Stimulated activated CD4-positive, alpha-beta T cell treated with anti-CD3 and anti-CD28 coated beads, TNF-alpha, amount 100 ng/mL, for 48 hours (primary cell): ENCODE measurements around the gene TP53BP1.
A peak's percentile ranks its signal among the peaks of the same experiment; 100 is the strongest.
"Not testable (repeated sequence)": the region's sequence is repeated elsewhere in the genome, so short reads cannot be mapped to it uniquely, and the experiment has no call there.

Experiments
- DNase-seq, 3 donors: peaks; one replicate each; pipeline ENCODE4 v3.0.0-alpha.2; 2020; ENCODE audit warnings: low read depth in 3 of 3

The TP53BP1 gene

GRCh38 chr15:43492673-43493601 is at the start of gene TP53BP1:
TSS of gene TP53BP1 (minus strand) at chr15:43493156. CDS start at chr15:43493043, 113 bp downstream.
- peak; percentile 88 to 94 (median 93) for DNase-seq

GRCh38 chr15:43541785-43542184 is 48.8 kb upstream of the TP53BP1 start:
- DNase-seq: no peak

- no peak for DNase-seq
Measured at GRCh38 chr15:43538091-43538490, 45.1 kb upstream of the TP53BP1 start.

GRCh38 chr15:43534897-43535296 is 41.9 kb upstream of the TP53BP1 start:
- DNase-seq: no peak

- not testable (repeated sequence) for DNase-seq
Measured at GRCh38 chr15:43532826-43533225, 39.9 kb upstream of the TP53BP1 start.

- DNase-seq: no peak
Measured at GRCh38 chr15:43531018-43531670, 38.2 kb upstream of the TP53BP1 start.

- DNase-seq: no peak
Measured at GRCh38 chr15:43529587-43530345, 36.8 kb upstream of the TP53BP1 start.

GRCh38 chr15:43529141-43529540 is 36.2 kb upstream of the TP53BP1 start:
- no peak for DNase-seq

GRCh38 chr15:43528542-43529007 is 35.6 kb upstream of the TP53BP1 start:
- no peak for DNase-seq

- no peak for DNase-seq
Measured at GRCh38 chr15:43527802-43528541, 35.0 kb upstream of the TP53BP1 start.

- DNase-seq: no peak
Measured at GRCh38 chr15:43527016-43527801, 34.3 kb upstream of the TP53BP1 start.

- DNase-seq: no peak
Measured at GRCh38 chr15:43526261-43526930, 33.4 kb upstream of the TP53BP1 start.

GRCh38 chr15:43525131-43525530 is 32.2 kb upstream of the TP53BP1 start:
- DNase-seq: no peak

GRCh38 chr15:43524254-43524845 is 31.4 kb upstream of the TP53BP1 start:
- no peak for DNase-seq

- DNase-seq: no peak
Measured at GRCh38 chr15:43523646-43524045, 30.7 kb upstream of the TP53BP1 start.

- no peak for DNase-seq
Measured at GRCh38 chr15:43522247-43522646, 29.3 kb upstream of the TP53BP1 start.

- DNase-seq: no peak
Measured at GRCh38 chr15:43521419-43521818, 28.5 kb upstream of the TP53BP1 start.

GRCh38 chr15:43520138-43520537 is 27.2 kb upstream of the TP53BP1 start:
- no peak for DNase-seq

GRCh38 chr15:43519196-43519595 is 26.2 kb upstream of the TP53BP1 start:
- DNase-seq: no peak
